Stimulated activated naive CD8-positive, alpha-beta T cell treated with anti-CD3 and anti-CD28 coated beads, Interleukin-15, amount 100 ng/mL, for 72 hours (primary cell): Measurements from ENCODE around the gene STK25.

Experiments used
- ATAC-seq: fragments of 150-1000 bp; cut with Tn5 transposase; 2 replicates; pipeline ENCODE4 v1.10.0; 2021; ENCODE audit warnings: mild to moderate bottlenecking, moderate library complexity
- DNase-seq, 2 donors: peaks; one replicate each; pipeline ENCODE4 v3.0.0; 2021 to 2022
- H3K27ac Mint-ChIP-seq, 2 donors: one replicate each; pipeline ENCODE4 v1.8.0; 2022; ENCODE audit warnings: mild to moderate bottlenecking in 2 of 2, mixed read lengths in 2 of 2, moderate library complexity in 2 of 2
- H3K27me3 Mint-ChIP-seq: one replicate; pipeline ENCODE4 v1.8.0; 2022; ENCODE audit warnings: mixed read lengths
- H3K4me1 Mint-ChIP-seq: one replicate; pipeline ENCODE4 v1.8.0; 2022; ENCODE audit warnings: mild to moderate bottlenecking, mixed read lengths
- H3K4me3 Mint-ChIP-seq, 2 donors: one replicate each; pipeline ENCODE4 v1.8.0; 2022; ENCODE audit warnings: mild to moderate bottlenecking in 2 of 2, mixed read lengths in 2 of 2, moderate library complexity in 1 of 2
- H3K9me3 Mint-ChIP-seq, 2 donors: one replicate each; pipeline ENCODE4 v1.8.0; 2022; ENCODE audit warnings: mixed read lengths in 2 of 2

STK25 gene

GRCh38 chr2:241505086-241505780 is 3.2 kb downstream of the STK25 start:
- Mint-ChIP-seq H3K9me3 (no peaks in the 10 kb centered on the region), H3K27ac (peak overlapping the region in 1 of 2 donors; percentile 81), H3K27me3 (no peaks in the 10 kb centered on the region), H3K4me1 (peaks cover 40% of the 10 kb centered on the region), H3K4me3 (no peak overlapping the region)
- no peak for DNase-seq
- ATAC-seq: no peak

GRCh38 chr2:241503776-241504392 is 4.5 kb downstream of the STK25 start:
- ATAC-seq (no peak), DNase-seq (no peak)
- no peak overlapping the region for H3K27ac Mint-ChIP-seq
- H3K4me3 Mint-ChIP-seq: no peak overlapping the region
- H3K4me1 Mint-ChIP-seq: peaks cover 31% of the 10 kb centered on the region
- no peaks in the 10 kb centered on the region for H3K9me3 Mint-ChIP-seq
- H3K27me3 Mint-ChIP-seq: no peaks in the 10 kb centered on the region

- Mint-ChIP-seq H3K27me3 (no peaks in the 10 kb centered on the region), H3K27ac (no peak overlapping the region), H3K4me3 (no peak overlapping the region), H3K4me1 (peaks cover 25% of the 10 kb centered on the region), H3K9me3 (no peaks in the 10 kb centered on the region)
- no peak for DNase-seq
- ATAC-seq: no peak
These were observed 6.1 kb downstream of the STK25 start for GRCh38 chr2:241502281-241502680.

GRCh38 chr2:241501551-241501950 is 6.8 kb downstream of the STK25 start:
- no peaks in the 10 kb centered on the region for H3K27me3 Mint-ChIP-seq
- peaks cover 18% of the 10 kb centered on the region for H3K4me1 Mint-ChIP-seq
- peak overlapping the region in 1 of 2 donors; percentile 71 for H3K27ac Mint-ChIP-seq
- ATAC-seq (no peak), DNase-seq (no peak)
- no peak overlapping the region for H3K4me3 Mint-ChIP-seq
- no peaks in the 10 kb centered on the region for H3K9me3 Mint-ChIP-seq

- H3K4me3 Mint-ChIP-seq: no peak overlapping the region
- DNase-seq: no peak
- no peak for ATAC-seq
- no peaks in the 10 kb centered on the region for H3K9me3 Mint-ChIP-seq
- peak overlapping the region in 1 of 2 donors; percentile 71 for H3K27ac Mint-ChIP-seq
- H3K4me1 Mint-ChIP-seq: peaks cover 13% of the 10 kb centered on the region
- no peaks in the 10 kb centered on the region for H3K27me3 Mint-ChIP-seq
These were observed 7.3 kb downstream of the STK25 start for GRCh38 chr2:241501099-241501541.

GRCh38 chr2:241500431-241500975 is 7.9 kb downstream of the STK25 start:
- Mint-ChIP-seq H3K4me3 (no peak overlapping the region), H3K27ac (no peak overlapping the region), H3K4me1 (peaks cover 7% of the 10 kb centered on the region), H3K9me3 (no peaks in the 10 kb centered on the region), H3K27me3 (no peaks in the 10 kb centered on the region)
- ATAC-seq: no peak
- no peak for DNase-seq

GRCh38 chr2:241500016-241500415 is 8.4 kb downstream of the STK25 start:
- no peak for DNase-seq
- Mint-ChIP-seq H3K4me1 (peaks cover 2% of the 10 kb centered on the region), H3K4me3 (no peak overlapping the region), H3K27ac (peak overlapping the region in 1 of 2 donors; percentile 76), H3K27me3 (no peaks in the 10 kb centered on the region), H3K9me3 (no peaks in the 10 kb centered on the region)
- ATAC-seq: no peak

GRCh38 chr2:241499146-241499965 is 9.0 kb downstream of the STK25 start:
- H3K27ac Mint-ChIP-seq: peak overlapping the region in 1 of 2 donors; percentile 76
- no peak for ATAC-seq

GRCh38 chr2:241498115-241499070 is 10.0 kb downstream of the STK25 start:
- DNase-seq: no peak
- peak overlapping the region in 1 of 2 donors; percentile 80 for H3K27ac Mint-ChIP-seq
- no peak overlapping the region for H3K4me3 Mint-ChIP-seq

More at GRCh38 chr2:241499146-241499965, 9.0 kb downstream of the STK25 start:
- DNase-seq: no peak
- Mint-ChIP-seq H3K9me3 (no peaks in the 10 kb centered on the region), H3K27me3 (no peaks in the 10 kb centered on the region), H3K4me3 (no peak overlapping the region), H3K4me1 (no peaks in the 10 kb centered on the region)

GRCh38 chr2:241496904-241497877 is 11.2 kb downstream of the STK25 start:
- DNase-seq: no peak
- no peaks in the 10 kb centered on the region for H3K9me3 Mint-ChIP-seq
- H3K27me3 Mint-ChIP-seq: no peaks in the 10 kb centered on the region
- H3K4me1 Mint-ChIP-seq: no peaks in the 10 kb centered on the region
- H3K27ac Mint-ChIP-seq: peak overlapping the region in 1 of 2 donors; percentile 89
- no peak for ATAC-seq
- no peak overlapping the region for H3K4me3 Mint-ChIP-seq

More at GRCh38 chr2:241498115-241499070, 10.0 kb downstream of the STK25 start:
- Mint-ChIP-seq H3K9me3 (no peaks in the 10 kb centered on the region), H3K27me3 (no peaks in the 10 kb centered on the region), H3K4me1 (no peaks in the 10 kb centered on the region)
- no peak for ATAC-seq

GRCh38 chr2:241496003-241496707 is 12.2 kb downstream of the STK25 start:
- ATAC-seq (no peak), DNase-seq (no peak)
- Mint-ChIP-seq H3K4me3 (no peak overlapping the region), H3K27me3 (no peaks in the 10 kb centered on the region), H3K9me3 (no peaks in the 10 kb centered on the region), H3K27ac (peak overlapping the region in 1 of 2 donors; percentile 42), H3K4me1 (no peaks in the 10 kb centered on the region)

GRCh38 chr2:241495172-241496002 is 13.0 kb downstream of the STK25 start:
- DNase-seq: no peak
- H3K27me3 Mint-ChIP-seq: no peaks in the 10 kb centered on the region
- H3K4me3 Mint-ChIP-seq: no peak overlapping the region
- ATAC-seq: no peak
- H3K4me1 Mint-ChIP-seq: no peaks in the 10 kb centered on the region
- no peaks in the 10 kb centered on the region for H3K9me3 Mint-ChIP-seq
- no peak overlapping the region for H3K27ac Mint-ChIP-seq
